HEK293 (cell line): Measurements from ENCODE around the gene POLR1G.

Experiments
- CTCF ChIA-PET: fragments of 350-600 bp; formaldehyde crosslinking; extraction: SDS; loops from one replicate; lab custom pipeline; 2021; ENCODE audit warnings: antibody characterized with exemption; lab: Yijun Ruan, JAX
- POLR2A ChIA-PET: fragments of 300-600 bp; formaldehyde crosslinking; extraction: SDS; loops from one replicate; lab custom pipeline; 2020; ENCODE audit warnings: antibody characterized with exemption, inconsistent platforms; lab: Yijun Ruan, JAX
- H3K27ac ChIP-seq: fragments of 200-500 bp; sonication (Bioruptor generic); 2 replicates; pipeline ENCODE4 v1.5.1; 2014; ENCODE audit warnings: low read depth, low read length, control low read depth, inconsistent platforms; ENCODE audit errors: extremely low read depth
- H3K36me3 ChIP-seq, 2 experiments: fragments of 200-500 bp in 1 of 2; sonication (Bioruptor generic) in 1 of 2; 1 replicate in 1 of 2; 2 replicates in 1 of 2; pipeline ENCODE4 v1.5.1; 2014 to 2017; ENCODE audit warnings: inconsistent platforms in 2 of 2, low read length in 2 of 2; ENCODE audit not compliant: control insufficient read depth in 2 of 2, insufficient read depth in 1 of 2
- H3K4me1 ChIP-seq: fragments of 200-500 bp; sonication (Bioruptor generic); 2 replicates; pipeline ENCODE4 v1.5.1; 2014; ENCODE audit warnings: mild to moderate bottlenecking, low read length, inconsistent platforms; ENCODE audit not compliant: control insufficient read depth, insufficient read depth
- H3K4me3 ChIP-seq: 2 replicates; pipeline ENCODE4 v1.5.1; 2011; ENCODE audit warnings: low read depth, mild to moderate bottlenecking, control low read depth, low read length, moderate library complexity
- H3K9me3 ChIP-seq: fragments of 200-500 bp; sonication (Bioruptor generic); 2 replicates; pipeline ENCODE4 v1.5.1; 2014; ENCODE audit warnings: low read depth, low read length, inconsistent platforms; ENCODE audit not compliant: control insufficient read depth, insufficient read depth
- HOXD13 ChIP-seq: sonication (generic); formaldehyde crosslinking; IDR thresholded peaks from 2 replicates; pipeline ENCODE4 v1.8.0; 2022; ENCODE audit warnings: missing genetic modification reagents, borderline replicate concordance
- IKZF3 ChIP-seq: fragments of 450-650 bp; IDR thresholded peaks from 2 replicates; pipeline ENCODE4 v1.5.0; 2018; ENCODE audit warnings: missing biosample characterization, mild to moderate bottlenecking, missing genetic modification characterization, moderate library complexity
- KLF1 ChIP-seq: fragments of 450-650 bp; formaldehyde crosslinking; IDR thresholded peaks from 2 replicates; pipeline ENCODE4 v1.5.1; 2016; ENCODE audit warnings: missing biosample characterization, missing genetic modification characterization
- KLF8 ChIP-seq: fragments of 450-650 bp; formaldehyde crosslinking; IDR thresholded peaks from 2 replicates; pipeline ENCODE4 v1.5.1; 2016; ENCODE audit warnings: missing biosample characterization, missing genetic modification characterization
- OVOL3 ChIP-seq: fragments of 450-650 bp; formaldehyde crosslinking; IDR thresholded peaks from 2 replicates; pipeline ENCODE4 v1.5.1; 2016; ENCODE audit warnings: missing biosample characterization, missing genetic modification characterization
- SP7 ChIP-seq: fragments of 450-650 bp; formaldehyde crosslinking; IDR thresholded peaks from 2 replicates; pipeline ENCODE4 v1.5.1; 2016; ENCODE audit warnings: missing biosample characterization, missing genetic modification characterization
- ZBTB20 ChIP-seq: fragments of 450-650 bp; formaldehyde crosslinking; IDR thresholded peaks from 2 replicates; pipeline ENCODE4 v1.5.1; 2016; ENCODE audit warnings: missing biosample characterization, missing genetic modification characterization
- ZBTB48 ChIP-seq: fragments of 450-650 bp; formaldehyde crosslinking; IDR thresholded peaks from 2 replicates; pipeline ENCODE4 v1.5.1; 2016; ENCODE audit warnings: missing biosample characterization, missing genetic modification characterization
- ZFHX2 ChIP-seq: fragments of 450-650 bp; formaldehyde crosslinking; conservative IDR thresholded peaks from 2 replicates; pipeline ENCODE4 v1.5.1; 2016; ENCODE audit warnings: missing biosample characterization, missing genetic modification characterization
- ZNF211 ChIP-seq: fragments of 450-650 bp; formaldehyde crosslinking; IDR thresholded peaks from 2 replicates; pipeline ENCODE4 v1.5.1; 2016; ENCODE audit warnings: low read depth, missing biosample characterization, missing genetic modification characterization
- ZNF341 ChIP-seq: fragments of 450-650 bp; formaldehyde crosslinking; IDR thresholded peaks from 2 replicates; pipeline ENCODE4; 2016; ENCODE audit warnings: low read depth, missing biosample characterization, missing genetic modification characterization
- ZNF350 ChIP-seq: fragments of 450-650 bp; formaldehyde crosslinking; IDR thresholded peaks from 2 replicates; pipeline ENCODE4 v1.5.0; 2017; ENCODE audit warnings: missing biosample characterization, mild to moderate bottlenecking, missing genetic modification characterization
- ZNF37A ChIP-seq: fragments of 450-650 bp; IDR thresholded peaks from 2 replicates; pipeline ENCODE4 v1.5.1; 2018; ENCODE audit warnings: missing biosample characterization, missing genetic modification characterization
- ZNF391 ChIP-seq: fragments of 450-650 bp; formaldehyde crosslinking; IDR thresholded peaks from 2 replicates; pipeline ENCODE4 v1.5.1; 2016; ENCODE audit warnings: low read depth, missing biosample characterization, missing genetic modification characterization, borderline replicate concordance
- ZNF394 ChIP-seq: fragments of 450-650 bp; formaldehyde crosslinking; IDR thresholded peaks from 2 replicates; pipeline ENCODE4 v1.5.1; 2016; ENCODE audit warnings: missing biosample characterization, missing genetic modification characterization, mild to moderate bottlenecking, moderate library complexity, borderline replicate concordance
- ZNF404 ChIP-seq: fragments of 450-650 bp; formaldehyde crosslinking; IDR thresholded peaks from 2 replicates; pipeline ENCODE4 v1.5.1; 2017; ENCODE audit warnings: missing biosample characterization, missing genetic modification characterization
- ZNF561 ChIP-seq: fragments of 450-650 bp; IDR thresholded peaks from 2 replicates; pipeline ENCODE4 v1.5.1; 2018; ENCODE audit warnings: missing biosample characterization, missing genetic modification characterization, borderline replicate concordance
- ZNF660 ChIP-seq: fragments of 450-650 bp; IDR thresholded peaks from 2 replicates; pipeline ENCODE4 v1.5.1; 2018; ENCODE audit warnings: missing biosample characterization, mild to moderate bottlenecking, missing genetic modification characterization
- ZNF777 ChIP-seq: fragments of 450-650 bp; formaldehyde crosslinking; IDR thresholded peaks from 2 replicates; pipeline ENCODE4 v1.5.1; 2017; ENCODE audit warnings: missing biosample characterization, missing genetic modification characterization, borderline replicate concordance
- ZNF843 ChIP-seq: fragments of 450-650 bp; formaldehyde crosslinking; IDR thresholded peaks from 2 replicates; pipeline ENCODE4 v1.5.1; 2016; ENCODE audit warnings: missing biosample characterization, missing genetic modification characterization
- TF ChIP-seq, protein P1 (sequence below): fragments of 450-650 bp; formaldehyde crosslinking; IDR thresholded peaks from 2 replicates; pipeline ENCODE4 v1.5.1; 2016; ENCODE audit warnings: missing biosample characterization, missing genetic modification characterization, borderline replicate concordance
- TF ChIP-seq, protein P2 (sequence below): fragments of 450-650 bp; formaldehyde crosslinking; IDR thresholded peaks from 2 replicates; pipeline ENCODE4 v1.5.1; 2016; ENCODE audit warnings: missing biosample characterization, missing genetic modification characterization
- TF ChIP-seq, protein P3 (sequence below): fragments of 450-650 bp; formaldehyde crosslinking; IDR thresholded peaks from 2 replicates; pipeline ENCODE4 v1.5.1; 2016; ENCODE audit warnings: missing biosample characterization, missing genetic modification characterization
- TF ChIP-seq, protein P4 (sequence below): fragments of 450-650 bp; formaldehyde crosslinking; IDR thresholded peaks from 2 replicates; pipeline ENCODE4 v1.5.1; 2017; ENCODE audit warnings: missing biosample characterization, missing genetic modification characterization

Gene POLR1G

DNA sequence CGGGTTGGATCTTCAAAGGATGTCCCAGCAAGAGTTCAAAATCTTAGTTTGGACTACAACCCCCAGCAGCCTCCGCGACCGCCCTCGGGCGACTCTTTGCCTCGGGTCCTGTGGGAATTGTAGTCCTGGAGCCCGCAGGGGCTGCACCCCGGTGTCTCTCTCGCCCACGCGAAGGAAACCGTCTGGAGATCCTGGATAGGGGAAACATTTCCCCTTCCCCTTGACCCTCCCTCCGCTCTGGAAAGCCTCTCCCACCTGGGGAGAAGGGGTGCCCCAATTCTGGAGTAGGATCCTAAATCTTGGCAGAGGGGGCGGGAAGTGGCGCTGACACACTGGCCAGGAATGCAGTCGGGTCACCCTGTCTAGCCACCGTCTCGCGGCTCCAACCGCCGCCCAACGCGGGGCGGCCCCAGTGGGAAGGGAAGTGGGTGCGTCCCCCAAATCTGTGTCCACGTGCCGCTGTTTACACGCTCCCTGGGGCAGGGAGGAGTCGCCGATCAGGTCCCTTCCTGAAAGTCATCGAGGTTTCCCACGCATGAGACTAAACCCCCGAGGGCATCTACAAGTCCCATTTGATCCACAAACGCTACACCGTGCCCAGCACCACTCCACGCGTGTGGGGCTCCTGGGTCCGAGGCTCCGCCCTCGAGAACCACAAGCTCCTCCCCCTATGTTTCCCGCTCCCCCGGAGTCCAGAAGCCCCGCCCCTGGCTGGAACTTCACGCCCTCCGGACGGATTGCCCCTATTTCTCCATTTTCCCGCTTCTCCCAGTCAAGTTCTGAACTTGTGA lies 814 bp upstream of the POLR1G start:
- Histone ChIP-seq H3K4me1 (0 out of 2 replicates have a peak, but pooled peaks cover 7% of the 10 kb centered on the region), H3K27ac (peak overlapping the region; percentile 96), H3K4me3 (peak overlapping the region; percentile 82), H3K9me3 (no peaks in the 10 kb centered on the region), H3K36me3 (peaks cover 0 to 8% of the 10 kb centered on the region in 2 experiments; a peak in 2 of 3 replicates)
- CTCF ChIA-PET = interaction anchor here (1.0 to 3.7 kb wide), 6 partner anchors 21 to 80 kb away, joined by 3 to 32 read pairs (median 8); no protein-coding TSS in a partner anchor
- POLR2A ChIA-PET = interaction anchor here (0.5 to 2.3 kb wide), 10 partner anchors 9 to 103 kb away, joined by 3 to 7 read pairs (median 4); partner anchors contain the start of genes ERCC1 and FOSB
- TF ChIP-seq ZNF561 (tag by site-specific recombination) (no peak), ZNF341 (tag by site-specific recombination) (peak; percentile 40; the same call in 1 of the 2 replicates), ZBTB20 (tag by site-specific recombination) (peak; percentile 41; the same call in 1 of the 2 replicates), IKZF3 (tag by site-specific recombination) (peak; percentile 51; the same call in 1 of the 2 replicates), OVOL3 (tag by site-specific recombination) (peak; percentile 70), HOXD13 (CRISPR knock-in tag) (no peak), ZNF211 (tag by site-specific recombination) (no peak), ZNF660 (tag by site-specific recombination) (0 out of 2 replicates have a peak, but pooled peaks have one; percentile 24), ZBTB48 (peak; percentile 83), KLF8 (tag by site-specific recombination) (peak; percentile 64), ZNF777 (tag by site-specific recombination) (peak; percentile 55; the same call in 1 of the 2 replicates), ZNF37A (tag by site-specific recombination) (no peak), ZNF394 (tag by site-specific recombination) (peak; percentile 2; the same call in 1 of the 2 replicates), ZNF391 (peak; percentile 6; the same call in 1 of the 2 replicates), KLF1 (tag by site-specific recombination) (peak; percentile 86), ZNF350 (no peak), ZNF843 (peak; percentile 55; the same call in 1 of the 2 replicates), SP7 (tag by site-specific recombination) (peak; percentile 46), ZNF404 (no peak), ZFHX2 (tag by site-specific recombination) (peak; percentile 85)
- TF ChIP-seq, protein P1, sequence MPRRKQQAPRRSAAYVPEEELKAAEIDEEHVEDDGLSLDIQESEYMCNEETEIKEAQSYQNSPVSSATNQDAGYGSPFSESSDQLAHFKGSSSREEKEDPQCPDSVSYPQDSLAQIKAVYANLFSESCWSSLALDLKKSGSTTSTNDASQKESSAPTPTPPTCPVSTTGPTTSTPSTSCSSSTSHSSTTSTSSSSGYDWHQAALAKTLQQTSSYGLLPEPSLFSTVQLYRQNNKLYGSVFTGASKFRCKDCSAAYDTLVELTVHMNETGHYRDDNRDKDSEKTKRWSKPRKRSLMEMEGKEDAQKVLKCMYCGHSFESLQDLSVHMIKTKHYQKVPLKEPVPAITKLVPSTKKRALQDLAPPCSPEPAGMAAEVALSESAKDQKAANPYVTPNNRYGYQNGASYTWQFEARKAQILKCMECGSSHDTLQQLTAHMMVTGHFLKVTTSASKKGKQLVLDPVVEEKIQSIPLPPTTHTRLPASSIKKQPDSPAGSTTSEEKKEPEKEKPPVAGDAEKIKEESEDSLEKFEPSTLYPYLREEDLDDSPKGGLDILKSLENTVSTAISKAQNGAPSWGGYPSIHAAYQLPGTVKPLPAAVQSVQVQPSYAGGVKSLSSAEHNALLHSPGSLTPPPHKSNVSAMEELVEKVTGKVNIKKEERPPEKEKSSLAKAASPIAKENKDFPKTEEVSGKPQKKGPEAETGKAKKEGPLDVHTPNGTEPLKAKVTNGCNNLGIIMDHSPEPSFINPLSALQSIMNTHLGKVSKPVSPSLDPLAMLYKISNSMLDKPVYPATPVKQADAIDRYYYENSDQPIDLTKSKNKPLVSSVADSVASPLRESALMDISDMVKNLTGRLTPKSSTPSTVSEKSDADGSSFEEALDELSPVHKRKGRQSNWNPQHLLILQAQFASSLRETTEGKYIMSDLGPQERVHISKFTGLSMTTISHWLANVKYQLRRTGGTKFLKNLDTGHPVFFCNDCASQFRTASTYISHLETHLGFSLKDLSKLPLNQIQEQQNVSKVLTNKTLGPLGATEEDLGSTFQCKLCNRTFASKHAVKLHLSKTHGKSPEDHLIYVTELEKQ = 0 out of 2 replicates have a peak, but pooled peaks have one; percentile 7
- TF ChIP-seq, protein P2, sequence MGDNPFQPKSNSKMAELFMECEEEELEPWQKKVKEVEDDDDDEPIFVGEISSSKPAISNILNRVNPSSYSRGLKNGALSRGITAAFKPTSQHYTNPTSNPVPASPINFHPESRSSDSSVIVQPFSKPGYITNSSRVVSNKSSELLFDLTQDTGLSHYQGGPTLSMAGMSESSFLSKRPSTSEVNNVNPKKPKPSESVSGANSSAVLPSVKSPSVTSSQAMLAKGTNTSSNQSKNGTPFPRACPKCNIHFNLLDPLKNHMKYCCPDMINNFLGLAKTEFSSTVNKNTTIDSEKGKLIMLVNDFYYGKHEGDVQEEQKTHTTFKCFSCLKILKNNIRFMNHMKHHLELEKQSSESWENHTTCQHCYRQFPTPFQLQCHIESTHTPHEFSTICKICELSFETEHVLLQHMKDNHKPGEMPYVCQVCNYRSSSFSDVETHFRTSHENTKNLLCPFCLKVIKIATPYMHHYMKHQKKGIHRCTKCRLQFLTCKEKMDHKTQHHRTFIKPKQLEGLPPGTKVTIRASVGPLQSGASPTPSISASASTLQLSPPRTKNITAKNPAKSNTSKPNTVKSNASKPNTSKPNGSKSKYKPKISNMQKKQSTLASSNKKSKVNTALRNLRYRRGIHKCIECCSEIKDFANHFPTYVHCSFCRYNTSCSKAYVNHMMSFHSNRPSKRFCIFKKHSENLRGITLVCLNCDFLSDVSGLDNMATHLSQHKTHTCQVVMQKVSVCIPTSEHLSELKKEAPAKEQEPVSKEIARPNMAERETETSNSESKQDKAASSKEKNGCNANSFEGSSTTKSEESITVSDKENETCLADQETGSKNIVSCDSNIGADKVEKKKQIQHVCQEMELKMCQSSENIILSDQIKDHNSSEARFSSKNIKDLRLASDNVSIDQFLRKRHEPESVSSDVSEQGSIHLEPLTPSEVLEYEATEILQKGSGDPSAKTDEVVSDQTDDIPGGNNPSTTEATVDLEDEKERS = no peak
- TF ChIP-seq, protein P3, sequence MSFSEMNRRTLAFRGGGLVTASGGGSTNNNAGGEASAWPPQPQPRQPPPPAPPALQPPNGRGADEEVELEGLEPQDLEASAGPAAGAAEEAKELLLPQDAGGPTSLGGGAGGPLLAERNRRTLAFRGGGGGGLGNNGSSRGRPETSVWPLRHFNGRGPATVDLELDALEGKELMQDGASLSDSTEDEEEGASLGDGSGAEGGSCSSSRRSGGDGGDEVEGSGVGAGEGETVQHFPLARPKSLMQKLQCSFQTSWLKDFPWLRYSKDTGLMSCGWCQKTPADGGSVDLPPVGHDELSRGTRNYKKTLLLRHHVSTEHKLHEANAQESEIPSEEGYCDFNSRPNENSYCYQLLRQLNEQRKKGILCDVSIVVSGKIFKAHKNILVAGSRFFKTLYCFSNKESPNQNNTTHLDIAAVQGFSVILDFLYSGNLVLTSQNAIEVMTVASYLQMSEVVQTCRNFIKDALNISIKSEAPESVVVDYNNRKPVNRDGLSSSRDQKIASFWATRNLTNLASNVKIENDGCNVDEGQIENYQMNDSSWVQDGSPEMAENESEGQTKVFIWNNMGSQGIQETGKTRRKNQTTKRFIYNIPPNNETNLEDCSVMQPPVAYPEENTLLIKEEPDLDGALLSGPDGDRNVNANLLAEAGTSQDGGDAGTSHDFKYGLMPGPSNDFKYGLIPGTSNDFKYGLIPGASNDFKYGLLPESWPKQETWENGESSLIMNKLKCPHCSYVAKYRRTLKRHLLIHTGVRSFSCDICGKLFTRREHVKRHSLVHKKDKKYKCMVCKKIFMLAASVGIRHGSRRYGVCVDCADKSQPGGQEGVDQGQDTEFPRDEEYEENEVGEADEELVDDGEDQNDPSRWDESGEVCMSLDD (tag by site-specific recombination) = peak; percentile 97
- TF ChIP-seq, protein P4, sequence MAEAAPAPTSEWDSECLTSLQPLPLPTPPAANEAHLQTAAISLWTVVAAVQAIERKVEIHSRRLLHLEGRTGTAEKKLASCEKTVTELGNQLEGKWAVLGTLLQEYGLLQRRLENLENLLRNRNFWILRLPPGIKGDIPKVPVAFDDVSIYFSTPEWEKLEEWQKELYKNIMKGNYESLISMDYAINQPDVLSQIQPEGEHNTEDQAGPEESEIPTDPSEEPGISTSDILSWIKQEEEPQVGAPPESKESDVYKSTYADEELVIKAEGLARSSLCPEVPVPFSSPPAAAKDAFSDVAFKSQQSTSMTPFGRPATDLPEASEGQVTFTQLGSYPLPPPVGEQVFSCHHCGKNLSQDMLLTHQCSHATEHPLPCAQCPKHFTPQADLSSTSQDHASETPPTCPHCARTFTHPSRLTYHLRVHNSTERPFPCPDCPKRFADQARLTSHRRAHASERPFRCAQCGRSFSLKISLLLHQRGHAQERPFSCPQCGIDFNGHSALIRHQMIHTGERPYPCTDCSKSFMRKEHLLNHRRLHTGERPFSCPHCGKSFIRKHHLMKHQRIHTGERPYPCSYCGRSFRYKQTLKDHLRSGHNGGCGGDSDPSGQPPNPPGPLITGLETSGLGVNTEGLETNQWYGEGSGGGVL (tag by site-specific recombination) = peak; percentile 53
